ENCODE data around the gene P2RY8. TPM values are rescaled to one million over a fixed set of nuclear protein-coding genes. Genes with fewer than 3 reads are reported as not detected.
"Not testable (repeated sequence)": the region's sequence is repeated elsewhere in the genome, so short reads cannot be mapped to it uniquely, and the experiment has no call there.

Gene P2RY8
- total RNA-seq, 4 donors from 2014 or later = 0.34 to 1.3 (median 0.64) TPM

DNA sequence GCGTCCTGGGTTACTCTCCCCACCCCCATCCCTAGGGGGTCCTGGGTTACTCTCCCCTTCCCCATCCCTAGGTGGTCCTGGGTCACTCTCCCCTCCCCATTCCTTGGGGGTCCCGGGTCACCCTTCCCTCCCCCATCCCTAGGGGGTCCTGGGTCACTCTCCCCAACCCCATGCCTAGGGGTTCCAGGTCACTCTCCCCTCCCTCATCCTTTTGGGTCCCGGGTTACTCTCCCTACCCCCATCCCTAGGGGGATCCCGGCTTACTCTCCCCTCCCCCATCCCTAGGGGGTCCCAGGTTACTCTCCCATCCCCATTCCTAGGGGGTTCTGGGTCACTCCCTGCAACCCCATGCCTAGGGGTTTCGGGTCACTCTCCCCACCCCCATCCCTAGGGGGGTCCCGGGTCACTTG, 85.7 kb downstream of the P2RY8 start:
- no peak for DNase-seq
- H3K9me3 ChIP-seq = no peaks in the 10 kb centered on the region
- TF ChIP-seq POLR2A (IDR thresholded peaks at IDR 0.05) (no peak), CTCF (IDR thresholded peaks at IDR 0.05) (no peak)
- WGBS, 2 donors = 77 to 90% methylated on average over 2 to 6 of the region's 6 CpGs
- peak overlapping the region in 2 of 4 donors; percentile 88 to 96 for H3K27ac ChIP-seq
- H3K4me1 ChIP-seq = peaks cover 11 to 33% (median 15%) of the 10 kb centered on the region in 3 donors
- peak overlapping the region in 3 of 4 donors; percentile 88 to 94 (median 93) for H3K4me3 ChIP-seq
- no peaks in the 10 kb centered on the region for H3K36me3 ChIP-seq
- intact Hi-C loops (cut with DNase I) = loop anchor here (10.0 kb wide), 1 partner anchor 144 kb away; the partner anchor contains the start of gene AKAP17A
- no peaks in the 10 kb centered on the region for H3K27me3 ChIP-seq

DNA sequence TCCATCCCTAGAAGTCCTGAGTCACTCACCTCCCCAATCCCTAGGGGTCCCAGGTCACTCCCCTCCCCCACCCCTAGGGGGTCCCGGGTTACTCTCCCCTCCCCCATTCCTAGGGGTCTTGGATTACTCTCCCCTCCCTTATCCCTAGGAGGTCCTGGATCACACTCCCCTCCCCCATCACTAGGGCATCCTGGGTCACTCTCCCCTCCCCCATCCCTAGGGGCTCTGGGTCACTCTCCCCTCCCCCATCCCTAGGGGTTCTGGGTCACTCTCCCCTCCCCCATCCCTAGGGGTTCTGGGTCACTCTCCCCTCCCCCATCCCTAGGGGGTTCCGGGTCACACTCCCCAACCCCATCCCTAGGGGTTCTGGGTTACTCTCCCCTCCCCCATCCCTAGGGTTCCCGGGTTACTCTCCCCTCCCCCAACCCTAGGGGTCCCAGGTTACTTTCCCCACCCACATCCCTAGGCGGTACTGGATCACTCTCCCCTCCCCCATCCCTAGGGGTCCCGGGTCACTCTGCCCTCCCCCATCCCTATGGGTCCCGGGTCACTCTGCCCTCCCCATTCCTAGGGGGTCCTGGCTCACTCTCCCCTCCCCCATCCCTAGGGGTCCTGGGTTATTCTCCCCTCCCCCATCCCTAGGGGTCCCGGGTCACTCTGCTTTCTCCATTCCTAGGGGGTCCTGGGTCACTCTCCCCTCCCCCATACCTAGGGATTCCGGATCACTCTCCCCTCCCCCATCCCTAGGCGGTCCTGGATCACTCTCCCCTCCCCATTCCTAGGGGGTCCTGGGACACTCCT, 86.4 kb downstream of the P2RY8 start:
- peaks cover 11 to 33% (median 15%) of the 10 kb centered on the region in 3 donors for H3K4me1 ChIP-seq
- H3K9me3 ChIP-seq = no peaks in the 10 kb centered on the region
- WGBS, 2 donors = 60 to 70% methylated on average over 4 to 5 of the region's 9 CpGs
- no peaks in the 10 kb centered on the region for H3K36me3 ChIP-seq
- DNase-seq = no peak
- no peak overlapping the region for H3K4me3 ChIP-seq
- TF ChIP-seq CTCF (IDR thresholded peaks at IDR 0.05) (no peak), POLR2A (IDR thresholded peaks at IDR 0.05) (no peak)
- no peak overlapping the region for H3K27ac ChIP-seq
- no peaks in the 10 kb centered on the region for H3K27me3 ChIP-seq
- intact Hi-C loops (cut with DNase I) = loop anchor here (10.0 kb wide), 1 partner anchor 144 kb away; the partner anchor contains the start of gene AKAP17A

DNA sequence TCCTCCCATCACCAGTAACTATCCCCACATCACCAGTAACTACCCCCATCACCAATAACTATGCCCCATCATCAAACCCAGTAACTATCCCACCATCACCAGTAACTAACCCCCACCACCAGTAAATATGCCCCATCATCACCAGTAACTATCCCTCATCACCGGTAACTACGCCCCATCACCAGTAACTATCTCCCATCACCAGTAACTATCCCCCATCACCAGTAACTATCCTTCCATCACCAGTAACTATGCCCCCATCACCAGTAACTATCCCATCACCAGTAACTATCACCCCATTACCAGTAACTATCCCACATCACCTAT, 87.2 kb downstream of the P2RY8 start:
- DNase-seq = no peak
- Histone ChIP-seq H3K27me3 (no peaks in the 10 kb centered on the region), H3K27ac (no peak overlapping the region), H3K9me3 (no peaks in the 10 kb centered on the region), H3K4me1 (peaks cover 11 to 33% (median 15%) of the 10 kb centered on the region in 3 donors), H3K36me3 (no peaks in the 10 kb centered on the region), H3K4me3 (no peak overlapping the region)
- intact Hi-C loops (cut with DNase I) = loop anchor here (10.0 kb wide), 1 partner anchor 145 kb away; the partner anchor contains the start of gene AKAP17A
- WGBS, 2 donors = 90 to 94% methylated on average over 2 of the region's 2 CpGs
- TF ChIP-seq POLR2A (IDR thresholded peaks at IDR 0.05) (no peak), CTCF (IDR thresholded peaks at IDR 0.05) (no peak)

GRCh38 chrX:1449036-1449822, 87.8 kb downstream of the P2RY8 start:
- Histone ChIP-seq H3K27me3 (no peaks in the 10 kb centered on the region), H3K27ac (no peak overlapping the region), H3K9me3 (no peaks in the 10 kb centered on the region), H3K4me1 (peaks cover 11 to 30% (median 15%) of the 10 kb centered on the region in 3 donors), H3K36me3 (no peaks in the 10 kb centered on the region), H3K4me3 (no peak overlapping the region)
- TF ChIP-seq POLR2A (IDR thresholded peaks at IDR 0.05) (no peak), CTCF (IDR thresholded peaks at IDR 0.05) (no peak)
- intact Hi-C loops (cut with DNase I) = no loop called here
- 89% methylated on average over 9 of the region's 9 CpGs for WGBS, 2 donors
- DNase-seq = no peak

- intact Hi-C loops (cut with DNase I); H3K27ac ChIP-seq; DNase-seq; H3K9me3 ChIP-seq; H3K4me3 ChIP-seq; H3K27me3 ChIP-seq; H3K36me3 ChIP-seq: not testable (repeated sequence)
- peaks cover 11 to 25% (median 15%) of the 10 kb centered on the region in 3 donors for H3K4me1 ChIP-seq
- 99 to 100% methylated on average over 3 to 5 of the region's 5 CpGs for WGBS, 2 donors
These were observed 88.4 kb downstream of the P2RY8 start for GRCh38 chrX:1448573-1449001.

GRCh38 chrX:1447969-1448572, 88.9 kb downstream of the P2RY8 start:
- H3K36me3 ChIP-seq; DNase-seq; H3K27ac ChIP-seq; H3K4me3 ChIP-seq; intact Hi-C loops (cut with DNase I); H3K27me3 ChIP-seq; H3K9me3 ChIP-seq: not testable (repeated sequence)
- 91 to 96% methylated on average over 8 of the region's 8 CpGs for WGBS, 2 donors
- H3K4me1 ChIP-seq = peaks cover 11 to 25% (median 15%) of the 10 kb centered on the region in 3 donors

DNA sequence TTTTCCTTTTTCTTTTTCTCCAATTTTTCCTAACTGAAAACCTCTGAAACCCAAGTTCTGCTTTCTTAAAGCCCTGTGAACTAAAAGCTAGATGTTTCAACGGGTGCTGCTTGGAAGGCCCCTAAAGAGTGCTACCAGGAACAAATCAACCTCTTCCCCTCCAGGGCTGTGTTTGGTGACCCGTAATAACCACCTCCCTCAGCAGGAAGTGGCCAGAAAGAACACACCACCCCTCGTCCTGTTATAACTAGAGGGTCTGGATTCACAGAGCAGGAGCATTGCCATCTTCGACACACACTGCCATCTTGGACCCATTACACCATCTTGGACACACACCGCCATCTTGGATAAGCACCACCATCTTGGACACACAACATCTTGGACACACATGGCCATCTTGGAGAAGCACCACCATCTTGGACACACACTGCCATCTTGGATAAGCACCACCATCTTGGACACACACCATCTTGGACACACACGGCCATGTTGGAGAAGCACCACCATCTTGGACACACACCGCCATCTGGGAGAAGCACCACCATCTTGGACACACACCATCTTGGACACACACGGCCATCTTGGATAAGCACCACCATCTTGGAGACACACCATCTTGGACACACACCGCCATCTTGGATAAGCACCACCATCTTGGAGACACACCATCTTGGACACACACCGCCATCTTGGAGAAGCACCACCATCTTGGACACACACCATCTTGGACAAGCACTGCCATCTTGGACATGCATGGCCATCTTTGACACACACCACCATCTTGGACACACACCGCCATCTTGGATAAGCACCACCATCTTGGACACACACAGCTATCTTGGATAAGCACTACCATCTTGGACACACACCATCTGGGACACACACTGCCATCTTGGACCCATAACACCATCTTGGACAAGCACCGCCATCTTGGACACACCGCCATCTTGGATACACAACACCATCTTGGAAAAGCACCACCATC, 89.7 kb downstream of the P2RY8 start:
- peaks cover 11 to 23% (median 14%) of the 10 kb centered on the region in 3 donors for H3K4me1 ChIP-seq
- H3K36me3 ChIP-seq; DNase-seq; intact Hi-C loops (cut with DNase I); H3K27me3 ChIP-seq; H3K4me3 ChIP-seq; H3K27ac ChIP-seq; H3K9me3 ChIP-seq: not testable (repeated sequence)
- 87 to 90% methylated on average over 11 to 12 of the region's 13 CpGs for WGBS, 2 donors
